Fibroblast of pulmonary artery (primary cell): ENCODE data around the gene AQP3.

Experiments used
- DNase-seq: peaks from one replicate; pipeline ENCODE4 v3.0.0-alpha.2; 2010; ENCODE audit warnings: low read depth
- H3K4me3 ChIP-seq: replicated peaks from 2 replicates; pipeline ENCODE4 v1.5.1; 2011; ENCODE audit warnings: low read depth, mild to moderate bottlenecking, control low read depth, low read length, moderate library complexity
- CTCF ChIP-seq: IDR thresholded peaks from 2 replicates; pipeline ENCODE4 v1.5.1; 2011; ENCODE audit warnings: mild to moderate bottlenecking, control low read depth, low read length, inconsistent platforms; ENCODE audit errors: missing control alignments

AQP3 gene

GRCh38 chr9:33440204-33440603 lies 7.2 kb downstream of the AQP3 start:
- DNase-seq: no peak
- H3K4me3 ChIP-seq: no peak overlapping the region
- no peak for TF ChIP-seq CTCF

- H3K4me3 ChIP-seq: no peak overlapping the region
- TF ChIP-seq CTCF: no peak
- no peak for DNase-seq
These were observed 7.7 kb downstream of the AQP3 start for GRCh38 chr9:33439731-33440130.

GRCh38 chr9:33438926-33439680 lies 8.3 kb downstream of the AQP3 start:
- no peak for TF ChIP-seq CTCF
- DNase-seq: no peak
- no peak overlapping the region for H3K4me3 ChIP-seq

- no peak for TF ChIP-seq CTCF
- DNase-seq: no peak
- H3K4me3 ChIP-seq: no peak overlapping the region
These were observed 9.5 kb downstream of the AQP3 start for GRCh38 chr9:33437898-33438297.

GRCh38 chr9:33437205-33437604 lies 10.2 kb downstream of the AQP3 start:
- no peak for DNase-seq
- H3K4me3 ChIP-seq: no peak overlapping the region
- no peak for TF ChIP-seq CTCF

- no peak for DNase-seq
- no peak for TF ChIP-seq CTCF
- no peak overlapping the region for H3K4me3 ChIP-seq
These were observed 10.9 kb downstream of the AQP3 start for GRCh38 chr9:33436445-33436844.

- no peak for TF ChIP-seq CTCF
- H3K4me3 ChIP-seq: no peak overlapping the region
- no peak for DNase-seq
These were observed 11.5 kb downstream of the AQP3 start for GRCh38 chr9:33435821-33436277.
